ENCODE measurements around the gene OR13C9.
"Not testable (repeated sequence)": the region's sequence is repeated elsewhere in the genome, so short reads cannot be mapped to it uniquely, and the experiment has no call there.

The OR13C9 gene

GRCh38 chr9:104618104-104618503 is at the start of gene OR13C9:
TSS of gene OR13C9 (minus strand) at chr9:104618204. CDS start at chr9:104618204, 0 bp downstream.
- H3K27ac ChIP-seq = no peak within 1 kb of the TSS
- TF ChIP-seq CTCF (IDR thresholded peaks at IDR 0.05) = no peak
- TF ChIP-seq ZFX (IDR thresholded peaks at IDR 0.05; ENCODE audit: borderline replicate concordance) = no peak

GRCh38 chr9:104658496-104659195 is 40.6 kb upstream of the OR13C9 start:
- no peak overlapping the region for H3K27ac ChIP-seq
- TF ChIP-seq CTCF (IDR thresholded peaks at IDR 0.05) (no peak), ZFX (IDR thresholded peaks at IDR 0.05; ENCODE audit: borderline replicate concordance) (no peak)

- H3K27ac ChIP-seq = no peak overlapping the region
- TF ChIP-seq CTCF (IDR thresholded peaks at IDR 0.05) (no peak), ZFX (IDR thresholded peaks at IDR 0.05; ENCODE audit: borderline replicate concordance) (no peak)
Observed at GRCh38 chr9:104635456-104635855, 17.5 kb upstream of the OR13C9 start.

- no peak for TF ChIP-seq CTCF (IDR thresholded peaks at IDR 0.05)
- no peak for TF ChIP-seq ZFX (IDR thresholded peaks at IDR 0.05; ENCODE audit: borderline replicate concordance)
- H3K27ac ChIP-seq = no peak overlapping the region
Observed at GRCh38 chr9:104633976-104634520, 16.0 kb upstream of the OR13C9 start.

- not testable (repeated sequence) for H3K27ac ChIP-seq
Observed at GRCh38 chr9:104625964-104626363, 8.0 kb upstream of the OR13C9 start.

- H3K27ac ChIP-seq = no peak overlapping the region
- TF ChIP-seq CTCF (IDR thresholded peaks at IDR 0.05) = no peak
- no peak for TF ChIP-seq ZFX (IDR thresholded peaks at IDR 0.05; ENCODE audit: borderline replicate concordance)
Observed at GRCh38 chr9:104617418-104617817, 586 bp downstream of the OR13C9 start.

- no peak overlapping the region for H3K27ac ChIP-seq
- TF ChIP-seq ZFX (IDR thresholded peaks at IDR 0.05; ENCODE audit: borderline replicate concordance) (no peak), CTCF (IDR thresholded peaks at IDR 0.05) (no peak)
Observed at GRCh38 chr9:104611213-104611612, 6.8 kb downstream of the OR13C9 start.
